ENCODE measurements around the gene COL23A1. TPM values are rescaled to one million over a fixed set of nuclear protein-coding genes. Genes with fewer than 3 reads are reported as not detected.

COL23A1 gene
- total and polyA plus RNA-seq, 2 of the 13 experiments (the other 11 are each of a cell fraction or from before 2014, with no cell fraction given): not detected

DNA sequence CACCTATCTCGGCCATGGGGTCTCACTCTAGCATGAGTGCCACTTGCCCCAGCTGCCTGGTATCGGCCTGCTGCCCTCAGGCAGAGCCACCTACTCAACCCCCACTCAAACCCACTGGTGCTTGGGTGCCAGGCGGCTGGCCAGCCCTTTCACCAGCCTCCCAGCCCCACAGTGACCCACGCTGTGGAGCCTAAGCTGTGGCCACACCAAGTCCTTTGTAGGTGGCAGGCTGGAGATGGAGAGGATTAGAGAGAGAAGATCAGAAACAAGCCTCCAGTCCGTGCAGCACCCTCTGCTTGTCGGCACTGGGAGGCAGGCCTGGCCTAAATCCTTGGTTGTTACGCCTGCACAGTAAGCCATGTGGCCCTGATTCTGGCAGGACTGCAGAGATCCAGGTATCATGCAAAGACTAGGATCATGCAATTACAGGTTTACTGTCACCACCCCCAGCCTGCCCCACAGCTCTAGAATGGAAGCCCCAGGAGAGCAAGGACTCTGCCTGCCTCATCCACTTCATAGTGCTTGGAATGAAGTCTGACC lies 171.7 kb downstream of the COL23A1 start:
- intact Hi-C loops (cut with micrococcal nuclease; ENCODE audit: unreplicated experiment) (no loop called here), in situ Hi-C loops (cut with HindIII; ENCODE audit: extremely low pct_ligation_motif_present, low pct_unique_long_range_greater_than_20kb) (no loop called here)
- TF ChIP-seq, protein P1, sequence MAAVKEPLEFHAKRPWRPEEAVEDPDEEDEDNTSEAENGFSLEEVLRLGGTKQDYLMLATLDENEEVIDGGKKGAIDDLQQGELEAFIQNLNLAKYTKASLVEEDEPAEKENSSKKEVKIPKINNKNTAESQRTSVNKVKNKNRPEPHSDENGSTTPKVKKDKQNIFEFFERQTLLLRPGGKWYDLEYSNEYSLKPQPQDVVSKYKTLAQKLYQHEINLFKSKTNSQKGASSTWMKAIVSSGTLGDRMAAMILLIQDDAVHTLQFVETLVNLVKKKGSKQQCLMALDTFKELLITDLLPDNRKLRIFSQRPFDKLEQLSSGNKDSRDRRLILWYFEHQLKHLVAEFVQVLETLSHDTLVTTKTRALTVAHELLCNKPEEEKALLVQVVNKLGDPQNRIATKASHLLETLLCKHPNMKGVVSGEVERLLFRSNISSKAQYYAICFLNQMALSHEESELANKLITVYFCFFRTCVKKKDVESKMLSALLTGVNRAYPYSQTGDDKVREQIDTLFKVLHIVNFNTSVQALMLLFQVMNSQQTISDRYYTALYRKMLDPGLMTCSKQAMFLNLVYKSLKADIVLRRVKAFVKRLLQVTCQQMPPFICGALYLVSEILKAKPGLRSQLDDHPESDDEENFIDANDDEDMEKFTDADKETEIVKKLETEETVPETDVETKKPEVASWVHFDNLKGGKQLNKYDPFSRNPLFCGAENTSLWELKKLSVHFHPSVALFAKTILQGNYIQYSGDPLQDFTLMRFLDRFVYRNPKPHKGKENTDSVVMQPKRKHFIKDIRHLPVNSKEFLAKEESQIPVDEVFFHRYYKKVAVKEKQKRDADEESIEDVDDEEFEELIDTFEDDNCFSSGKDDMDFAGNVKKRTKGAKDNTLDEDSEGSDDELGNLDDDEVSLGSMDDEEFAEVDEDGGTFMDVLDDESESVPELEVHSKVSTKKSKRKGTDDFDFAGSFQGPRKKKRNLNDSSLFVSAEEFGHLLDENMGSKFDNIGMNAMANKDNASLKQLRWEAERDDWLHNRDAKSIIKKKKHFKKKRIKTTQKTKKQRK (IDR thresholded peaks at IDR 0.05; ENCODE audit: low read length): no peak
- TF ChIP-seq CEBPB (IDR thresholded peaks at IDR 0.05; ENCODE audit: borderline replicate concordance, low read depth, low read length): no peak
- TF ChIP-seq RELA (CRISPR knock-in tag; IDR thresholded peaks at IDR 0.05): no peak
- no peak for TF ChIP-seq GPN1 (CRISPR knock-in tag; IDR thresholded peaks at IDR 0.05; ENCODE audit: borderline replicate concordance)
- TF ChIP-seq ZNF292 (CRISPR knock-in tag; IDR thresholded peaks at IDR 0.05; ENCODE audit: borderline replicate concordance, low read depth): no peak
- TF ChIP-seq, protein P2, sequence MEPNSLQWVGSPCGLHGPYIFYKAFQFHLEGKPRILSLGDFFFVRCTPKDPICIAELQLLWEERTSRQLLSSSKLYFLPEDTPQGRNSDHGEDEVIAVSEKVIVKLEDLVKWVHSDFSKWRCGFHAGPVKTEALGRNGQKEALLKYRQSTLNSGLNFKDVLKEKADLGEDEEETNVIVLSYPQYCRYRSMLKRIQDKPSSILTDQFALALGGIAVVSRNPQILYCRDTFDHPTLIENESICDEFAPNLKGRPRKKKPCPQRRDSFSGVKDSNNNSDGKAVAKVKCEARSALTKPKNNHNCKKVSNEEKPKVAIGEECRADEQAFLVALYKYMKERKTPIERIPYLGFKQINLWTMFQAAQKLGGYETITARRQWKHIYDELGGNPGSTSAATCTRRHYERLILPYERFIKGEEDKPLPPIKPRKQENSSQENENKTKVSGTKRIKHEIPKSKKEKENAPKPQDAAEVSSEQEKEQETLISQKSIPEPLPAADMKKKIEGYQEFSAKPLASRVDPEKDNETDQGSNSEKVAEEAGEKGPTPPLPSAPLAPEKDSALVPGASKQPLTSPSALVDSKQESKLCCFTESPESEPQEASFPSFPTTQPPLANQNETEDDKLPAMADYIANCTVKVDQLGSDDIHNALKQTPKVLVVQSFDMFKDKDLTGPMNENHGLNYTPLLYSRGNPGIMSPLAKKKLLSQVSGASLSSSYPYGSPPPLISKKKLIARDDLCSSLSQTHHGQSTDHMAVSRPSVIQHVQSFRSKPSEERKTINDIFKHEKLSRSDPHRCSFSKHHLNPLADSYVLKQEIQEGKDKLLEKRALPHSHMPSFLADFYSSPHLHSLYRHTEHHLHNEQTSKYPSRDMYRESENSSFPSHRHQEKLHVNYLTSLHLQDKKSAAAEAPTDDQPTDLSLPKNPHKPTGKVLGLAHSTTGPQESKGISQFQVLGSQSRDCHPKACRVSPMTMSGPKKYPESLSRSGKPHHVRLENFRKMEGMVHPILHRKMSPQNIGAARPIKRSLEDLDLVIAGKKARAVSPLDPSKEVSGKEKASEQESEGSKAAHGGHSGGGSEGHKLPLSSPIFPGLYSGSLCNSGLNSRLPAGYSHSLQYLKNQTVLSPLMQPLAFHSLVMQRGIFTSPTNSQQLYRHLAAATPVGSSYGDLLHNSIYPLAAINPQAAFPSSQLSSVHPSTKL (CRISPR knock-in tag; IDR thresholded peaks at IDR 0.05): no peak
- TF ChIP-seq RFXANK (CRISPR knock-in tag; IDR thresholded peaks at IDR 0.05): no peak
- no peak for TF ChIP-seq ZNF317 (CRISPR knock-in tag; IDR thresholded peaks at IDR 0.05)
- TF ChIP-seq RORA (CRISPR knock-in tag; IDR thresholded peaks at IDR 0.05): no peak
- Histone ChIP-seq H3K36me3 (replicated peaks in 1 of 2; ENCODE audit: control insufficient read depth in 1 of 2, insufficient read depth in 2 of 2, low read length in 2 of 2) (no peaks in the 10 kb centered on the region), H3K4me1 (ENCODE audit: insufficient read depth, low read length) (no peaks in the 10 kb centered on the region), H3K9ac (ENCODE audit: insufficient read depth, low read depth, low read length) (no peak overlapping the region), H3K27ac (ENCODE audit: extremely low read length, insufficient read depth, low read length) (no peak overlapping the region), H3K79me2 (ENCODE audit: insufficient read depth, low read length) (no peaks in the 10 kb centered on the region), H3K4me2 (ENCODE audit: low read depth, low read length) (no peak overlapping the region), H3K27me3 (ENCODE audit: control insufficient read depth in 1 of 2, insufficient read depth in 2 of 2, low read length in 2 of 2) (peaks cover 0 to 6% of the 10 kb centered on the region in 2 experiments; a peak in 3 of 5 replicates), H2AFZ (ENCODE audit: low read length) (no peak overlapping the region), H3K9me3 (ENCODE audit: low read length) (no peaks in the 10 kb centered on the region), H3K4me3 (replicated peaks in 1 of 3; ENCODE audit: insufficient read depth in 1 of 3, low read depth in 2 of 3, low read length in 3 of 3) (no peak overlapping the region), H4K20me1 (ENCODE audit: insufficient read depth, low read length) (no peaks in the 10 kb centered on the region)
- CTCF ChIA-PET (ENCODE audit: low intra/inter-chr PET ratio, low total read pairs): no interaction called here
- no TSS peak for BruUV-seq (replicated peaks)
- DNase-seq (ENCODE audit: low spot score) (no peak), ATAC-seq (no peak), FAIRE-seq (no peak)
- 19% methylated on average over 3 of the region's 7 CpGs for WGBS (ENCODE audit: low lambda C conversion rate)
- POLR2A ChIA-PET: no interaction called here
